Gastrocnemius medialis (tissue), 4 donors: ENCODE data around the gene NR4A1.

Experiments
- POLR2A ChIP-seq, 2 donors: fragments of 450-650 bp; IDR thresholded peaks; one replicate each; pipeline ENCODE4 v1.6.1; 2017; ENCODE audit warnings: antibody characterized with exemption in 2 of 2, mild to moderate bottlenecking in 2 of 2, moderate library complexity in 2 of 2
- TF ChIP-seq, protein P1 (sequence below), 5 experiments: fragments of 450-650 bp in 3 of 5; fragments of 200-600 bp in 2 of 5; sonication (generic) in 2 of 5; IDR thresholded peaks in 4 of 5; conservative IDR thresholded peaks in 1 of 5; 1 replicate in 4 of 5; 2 replicates in 1 of 5; pipeline ENCODE4 v1.5.1; 2016 to 2019; ENCODE audit warnings: antibody characterized with exemption in 5 of 5, mild to moderate bottlenecking in 3 of 5, moderate library complexity in 3 of 5

DNA sequence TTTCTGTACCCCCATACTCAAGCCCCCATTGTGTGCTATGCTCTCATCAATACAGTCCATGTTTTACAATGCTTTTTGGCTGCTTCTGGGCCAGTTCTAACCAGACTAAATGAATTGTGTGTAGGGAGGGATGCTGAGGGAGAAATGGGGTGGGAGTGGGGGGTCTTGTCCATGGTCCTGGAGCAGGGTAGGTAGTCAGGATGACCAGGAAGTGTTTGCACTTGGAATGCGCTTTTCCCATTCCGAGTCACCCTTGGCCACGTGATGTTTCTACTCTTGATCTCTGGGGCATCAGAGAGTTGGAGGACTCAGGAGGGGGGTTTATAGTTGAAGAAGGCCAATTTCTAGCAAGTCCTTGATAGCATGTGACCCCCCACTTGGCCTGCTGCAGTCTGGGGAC, 27.0 kb downstream of the NR4A1 start:
- TF ChIP-seq, protein P1, sequence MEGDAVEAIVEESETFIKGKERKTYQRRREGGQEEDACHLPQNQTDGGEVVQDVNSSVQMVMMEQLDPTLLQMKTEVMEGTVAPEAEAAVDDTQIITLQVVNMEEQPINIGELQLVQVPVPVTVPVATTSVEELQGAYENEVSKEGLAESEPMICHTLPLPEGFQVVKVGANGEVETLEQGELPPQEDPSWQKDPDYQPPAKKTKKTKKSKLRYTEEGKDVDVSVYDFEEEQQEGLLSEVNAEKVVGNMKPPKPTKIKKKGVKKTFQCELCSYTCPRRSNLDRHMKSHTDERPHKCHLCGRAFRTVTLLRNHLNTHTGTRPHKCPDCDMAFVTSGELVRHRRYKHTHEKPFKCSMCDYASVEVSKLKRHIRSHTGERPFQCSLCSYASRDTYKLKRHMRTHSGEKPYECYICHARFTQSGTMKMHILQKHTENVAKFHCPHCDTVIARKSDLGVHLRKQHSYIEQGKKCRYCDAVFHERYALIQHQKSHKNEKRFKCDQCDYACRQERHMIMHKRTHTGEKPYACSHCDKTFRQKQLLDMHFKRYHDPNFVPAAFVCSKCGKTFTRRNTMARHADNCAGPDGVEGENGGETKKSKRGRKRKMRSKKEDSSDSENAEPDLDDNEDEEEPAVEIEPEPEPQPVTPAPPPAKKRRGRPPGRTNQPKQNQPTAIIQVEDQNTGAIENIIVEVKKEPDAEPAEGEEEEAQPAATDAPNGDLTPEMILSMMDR (IDR thresholded peaks at IDR 0.05 in 4 of 5, conservative IDR thresholded peaks at IDR 0.05 in 1 of 5): no peak
- TF ChIP-seq POLR2A (IDR thresholded peaks at IDR 0.05): no peak
